ENCODE data around the gene TPPP3. TPM values are rescaled to one million over a fixed set of nuclear protein-coding genes. Genes with fewer than 3 reads are reported as not detected.

The TPPP3 gene
- total and polyA plus RNA-seq, 9 of the 15 experiments (the other 6 are each of a cell fraction or from before 2014, with no cell fraction given), result 0.13 to 0.50 (median 0.36) TPM; not detected in 2

DNA sequence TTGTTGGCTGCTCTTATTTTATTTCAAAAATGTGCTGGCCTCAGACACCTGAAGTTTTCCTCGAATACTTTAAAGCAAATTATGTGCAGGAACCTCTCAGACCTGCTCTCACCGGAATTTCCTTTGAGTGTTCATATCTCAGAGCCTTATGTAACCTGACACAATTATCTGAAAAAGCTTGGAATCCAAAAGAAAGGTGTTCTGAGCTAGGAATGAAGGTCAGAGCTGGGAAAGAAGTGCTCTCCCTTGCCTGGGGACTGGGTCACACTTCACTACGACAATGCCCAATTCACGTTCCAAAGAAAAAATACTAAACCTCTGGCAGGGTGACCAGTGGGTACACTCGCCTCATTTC is 30.9 kb upstream of the TPPP3 start:
- Histone ChIP-seq H3K79me2 (ENCODE audit: control insufficient read depth, insufficient read depth, low read length) (no peaks in the 10 kb centered on the region), H3K27ac (ENCODE audit: extremely low read depth, low read depth, low read length) (no peak overlapping the region), H3K4me1 (replicated peaks in 1 of 2; ENCODE audit: control insufficient read depth in 2 of 2, insufficient read depth in 2 of 2, low read length in 2 of 2) (peaks cover 0 to 2% of the 10 kb centered on the region in 2 experiments; a peak in 2 of 5 replicates), H3K4me3 (no peak overlapping the region), H3K36me3 (ENCODE audit: control insufficient read depth, insufficient read depth, low read length) (no peaks in the 10 kb centered on the region), H3K27me3 (ENCODE audit: control insufficient read depth in 2 of 2, insufficient read depth in 2 of 2, low read length in 2 of 2) (peaks cover 4 to 14% of the 10 kb centered on the region in 2 experiments; a peak in 3 of 5 replicates), H3K9me3 (replicated peaks; ENCODE audit: control insufficient read depth, insufficient read depth, low read depth, low read length) (no peaks in the 10 kb centered on the region), H4K20me1 (replicated peaks; ENCODE audit: control insufficient read depth, insufficient read depth, low read length) (peaks cover 10% of the 10 kb centered on the region), H2AFZ (ENCODE audit: low read depth, low read length) (peak overlapping the region; percentile 36; the same call in 1 of the 2 replicates), H3K4me2 (ENCODE audit: insufficient read depth, low read length) (no peak overlapping the region), H3K9me1 (ENCODE audit: control insufficient read depth, insufficient read depth, low read length) (no peaks in the 10 kb centered on the region), H3K9ac (ENCODE audit: insufficient read depth in 1 of 2, low read depth in 2 of 2, low read length in 2 of 2) (no peak overlapping the region)
- intact Hi-C loops (cut with micrococcal nuclease) (loop anchor here (10.0 kb wide), 1 partner anchor 91 kb away; no protein-coding TSS in a partner anchor), in situ Hi-C loops (cut with MboI) (loop anchor here (25.0 kb wide), 1 partner anchor 462 kb away; the partner anchor contains the start of gene CES3)
- POLR2A ChIA-PET, result interaction anchor here (0.5 to 0.8 kb wide), 2 partner anchors 62 to 72 kb away, joined by 3 to 4 read pairs; no protein-coding TSS in a partner anchor
- BruUV-seq (replicated peaks), result no TSS peak
- DNase-seq (ENCODE audit: extremely low read depth in 1 of 4, low spot score in 3 of 4) (no peak), FAIRE-seq (no peak), ATAC-seq (no peak)
- TF ChIP-seq KLF6 (CRISPR knock-in tag; IDR thresholded peaks at IDR 0.05; ENCODE audit: borderline replicate concordance) (no peak), ZBTB1 (CRISPR knock-in tag; IDR thresholded peaks at IDR 0.05; ENCODE audit: borderline replicate concordance, low read depth) (no peak), SRSF3 (IDR thresholded peaks at IDR 0.05; ENCODE audit: insufficient read depth, low read length) (no peak)
- TF ChIP-seq, protein P1, sequence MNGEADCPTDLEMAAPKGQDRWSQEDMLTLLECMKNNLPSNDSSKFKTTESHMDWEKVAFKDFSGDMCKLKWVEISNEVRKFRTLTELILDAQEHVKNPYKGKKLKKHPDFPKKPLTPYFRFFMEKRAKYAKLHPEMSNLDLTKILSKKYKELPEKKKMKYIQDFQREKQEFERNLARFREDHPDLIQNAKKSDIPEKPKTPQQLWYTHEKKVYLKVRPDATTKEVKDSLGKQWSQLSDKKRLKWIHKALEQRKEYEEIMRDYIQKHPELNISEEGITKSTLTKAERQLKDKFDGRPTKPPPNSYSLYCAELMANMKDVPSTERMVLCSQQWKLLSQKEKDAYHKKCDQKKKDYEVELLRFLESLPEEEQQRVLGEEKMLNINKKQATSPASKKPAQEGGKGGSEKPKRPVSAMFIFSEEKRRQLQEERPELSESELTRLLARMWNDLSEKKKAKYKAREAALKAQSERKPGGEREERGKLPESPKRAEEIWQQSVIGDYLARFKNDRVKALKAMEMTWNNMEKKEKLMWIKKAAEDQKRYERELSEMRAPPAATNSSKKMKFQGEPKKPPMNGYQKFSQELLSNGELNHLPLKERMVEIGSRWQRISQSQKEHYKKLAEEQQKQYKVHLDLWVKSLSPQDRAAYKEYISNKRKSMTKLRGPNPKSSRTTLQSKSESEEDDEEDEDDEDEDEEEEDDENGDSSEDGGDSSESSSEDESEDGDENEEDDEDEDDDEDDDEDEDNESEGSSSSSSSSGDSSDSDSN (IDR thresholded peaks at IDR 0.05; ENCODE audit: borderline replicate concordance in 1 of 2, low read depth in 2 of 2, low read length in 2 of 2), result no peak
- TF ChIP-seq, protein P2, sequence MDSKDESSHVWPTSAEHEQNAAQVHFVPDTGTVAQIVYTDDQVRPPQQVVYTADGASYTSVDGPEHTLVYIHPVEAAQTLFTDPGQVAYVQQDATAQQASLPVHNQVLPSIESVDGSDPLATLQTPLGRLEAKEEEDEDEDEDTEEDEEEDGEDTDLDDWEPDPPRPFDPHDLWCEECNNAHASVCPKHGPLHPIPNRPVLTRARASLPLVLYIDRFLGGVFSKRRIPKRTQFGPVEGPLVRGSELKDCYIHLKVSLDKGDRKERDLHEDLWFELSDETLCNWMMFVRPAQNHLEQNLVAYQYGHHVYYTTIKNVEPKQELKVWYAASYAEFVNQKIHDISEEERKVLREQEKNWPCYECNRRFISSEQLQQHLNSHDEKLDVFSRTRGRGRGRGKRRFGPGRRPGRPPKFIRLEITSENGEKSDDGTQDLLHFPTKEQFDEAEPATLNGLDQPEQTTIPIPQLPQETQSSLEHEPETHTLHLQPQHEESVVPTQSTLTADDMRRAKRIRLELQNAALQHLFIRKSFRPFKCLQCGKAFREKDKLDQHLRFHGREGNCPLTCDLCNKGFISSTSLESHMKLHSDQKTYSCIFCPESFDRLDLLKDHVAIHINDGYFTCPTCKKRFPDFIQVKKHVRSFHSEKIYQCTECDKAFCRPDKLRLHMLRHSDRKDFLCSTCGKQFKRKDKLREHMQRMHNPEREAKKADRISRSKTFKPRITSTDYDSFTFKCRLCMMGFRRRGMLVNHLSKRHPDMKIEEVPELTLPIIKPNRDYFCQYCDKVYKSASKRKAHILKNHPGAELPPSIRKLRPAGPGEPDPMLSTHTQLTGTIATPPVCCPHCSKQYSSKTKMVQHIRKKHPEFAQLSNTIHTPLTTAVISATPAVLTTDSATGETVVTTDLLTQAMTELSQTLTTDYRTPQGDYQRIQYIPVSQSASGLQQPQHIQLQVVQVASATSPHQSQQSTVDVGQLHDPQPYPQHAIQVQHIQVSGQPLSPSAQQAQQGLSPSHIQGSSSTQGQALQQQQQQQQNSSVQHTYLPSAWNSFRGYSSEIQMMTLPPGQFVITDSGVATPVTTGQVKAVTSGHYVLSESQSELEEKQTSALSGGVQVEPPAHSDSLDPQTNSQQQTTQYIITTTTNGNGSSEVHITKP (IDR thresholded peaks at IDR 0.05; ENCODE audit: partially characterized antibody), result no peak
- WGBS (ENCODE audit: insufficient coverage, low coverage, missing lambda C conversion rate), result 30% methylated on average over 5 of the region's 5 CpGs
- CTCF ChIA-PET (ENCODE audit: low intra/inter-chr PET ratio), result no interaction called here

Measured in K562 (cell line).